ENCODE data around the gene TBC1D22A. TPM values are rescaled to one million over a fixed set of nuclear protein-coding genes. Genes with fewer than 3 reads are reported as not detected.

TBC1D22A gene
- total and polyA plus RNA-seq, 9 donors = 12.5 to 25.6 (median 18.5) TPM

DNA sequence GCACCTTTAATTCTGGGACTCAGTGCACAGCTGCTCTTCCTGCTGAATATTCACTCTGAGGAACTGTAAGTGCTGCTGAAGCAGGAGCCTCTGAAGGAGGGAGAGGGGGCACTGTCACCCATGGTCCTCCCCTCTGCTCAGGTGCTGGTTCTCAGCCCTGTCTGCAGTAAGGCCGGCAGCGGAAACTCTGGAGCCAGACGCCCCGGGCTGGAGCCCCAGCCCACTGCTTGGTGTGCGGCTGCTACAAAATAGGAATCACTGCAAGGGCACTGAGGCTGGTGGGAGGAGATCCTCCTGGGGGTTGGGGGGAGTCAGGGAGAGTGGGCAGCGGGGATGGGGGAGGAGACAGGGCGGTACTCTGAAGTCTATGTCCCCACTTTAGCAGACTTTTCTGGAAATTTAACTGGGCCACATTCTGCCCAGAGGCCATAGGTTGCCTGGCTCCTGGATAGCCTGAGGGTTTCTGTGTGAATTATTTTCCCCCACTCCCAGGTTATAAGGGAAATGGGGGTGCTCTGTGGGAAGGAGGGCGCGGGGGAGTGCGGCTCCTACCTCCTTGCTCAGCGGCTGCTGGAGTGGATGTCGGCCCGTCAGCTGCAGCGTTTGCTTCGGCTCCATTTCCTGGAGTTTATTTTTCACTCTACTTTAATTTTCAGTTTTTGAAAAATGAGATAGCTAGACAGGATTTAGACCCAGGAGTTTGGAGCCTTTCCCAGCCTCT is 33.6 kb downstream of the TBC1D22A start:
- no peaks in the 10 kb centered on the region for H3K36me3 ChIP-seq
- TF ChIP-seq POLR2A (IDR thresholded peaks at IDR 0.05) (no peak), EP300 (IDR thresholded peaks at IDR 0.05) (no peak)
- TF ChIP-seq, protein P1, sequence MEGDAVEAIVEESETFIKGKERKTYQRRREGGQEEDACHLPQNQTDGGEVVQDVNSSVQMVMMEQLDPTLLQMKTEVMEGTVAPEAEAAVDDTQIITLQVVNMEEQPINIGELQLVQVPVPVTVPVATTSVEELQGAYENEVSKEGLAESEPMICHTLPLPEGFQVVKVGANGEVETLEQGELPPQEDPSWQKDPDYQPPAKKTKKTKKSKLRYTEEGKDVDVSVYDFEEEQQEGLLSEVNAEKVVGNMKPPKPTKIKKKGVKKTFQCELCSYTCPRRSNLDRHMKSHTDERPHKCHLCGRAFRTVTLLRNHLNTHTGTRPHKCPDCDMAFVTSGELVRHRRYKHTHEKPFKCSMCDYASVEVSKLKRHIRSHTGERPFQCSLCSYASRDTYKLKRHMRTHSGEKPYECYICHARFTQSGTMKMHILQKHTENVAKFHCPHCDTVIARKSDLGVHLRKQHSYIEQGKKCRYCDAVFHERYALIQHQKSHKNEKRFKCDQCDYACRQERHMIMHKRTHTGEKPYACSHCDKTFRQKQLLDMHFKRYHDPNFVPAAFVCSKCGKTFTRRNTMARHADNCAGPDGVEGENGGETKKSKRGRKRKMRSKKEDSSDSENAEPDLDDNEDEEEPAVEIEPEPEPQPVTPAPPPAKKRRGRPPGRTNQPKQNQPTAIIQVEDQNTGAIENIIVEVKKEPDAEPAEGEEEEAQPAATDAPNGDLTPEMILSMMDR (IDR thresholded peaks at IDR 0.05) = no peak

DNA sequence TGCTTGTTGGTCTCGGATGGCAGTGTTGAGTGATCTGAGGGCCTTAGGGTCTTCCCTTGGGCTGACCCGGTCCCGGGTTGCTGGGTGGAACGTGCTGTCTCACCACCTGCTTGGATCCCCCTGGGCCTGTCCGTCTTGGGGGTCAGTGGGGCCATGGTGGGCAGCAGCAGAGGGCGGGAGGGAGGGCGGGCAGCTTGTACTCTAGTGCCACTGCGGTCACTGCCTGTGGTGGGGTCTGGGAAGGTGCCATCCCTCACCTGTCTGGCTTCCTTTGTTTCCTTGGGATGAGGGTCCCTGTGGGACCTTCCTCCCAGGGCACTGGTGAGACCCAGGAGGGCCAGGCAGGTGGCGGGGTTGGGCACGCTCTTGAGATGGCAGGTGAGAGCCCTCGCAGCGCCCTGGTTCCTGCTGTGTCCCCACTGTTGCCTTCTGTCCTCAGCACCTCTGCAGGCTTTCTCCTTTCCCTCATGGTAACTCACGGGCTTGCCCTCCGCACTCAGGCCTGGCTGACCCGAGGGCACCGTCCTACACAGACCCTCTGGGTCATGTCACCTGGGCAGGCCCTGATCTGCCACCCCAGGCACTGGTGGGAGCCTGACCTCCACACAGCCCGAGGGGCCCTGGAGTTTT is 34.2 kb downstream of the TBC1D22A start:
- no peak for TF ChIP-seq POLR2A (IDR thresholded peaks at IDR 0.05)
- TF ChIP-seq, protein P1 (IDR thresholded peaks at IDR 0.05) = no peak
- no peak for TF ChIP-seq EP300 (IDR thresholded peaks at IDR 0.05)
- Histone ChIP-seq H3K9me3 (no peaks in the 10 kb centered on the region), H3K27me3 (no peaks in the 10 kb centered on the region), H3K4me3 (no peak overlapping the region), H3K4me1 (ENCODE audit: insufficient read depth) (peaks cover 4% of the 10 kb centered on the region), H3K27ac (no peak overlapping the region), H3K36me3 (no peaks in the 10 kb centered on the region)
- no peak for DNase-seq
- 81 to 92% (median 89%) methylated on average over 17 of the region's 17 CpGs for WGBS, 3 donors
- intact Hi-C loops (cut with DNase I) = loop anchor here in 3 of 4 donors (5.0 to 10.0 kb wide), 2 partner anchors 1696 to 1698 kb away; no protein-coding TSS in a partner anchor

More for the DNA sequence above, 33.6 kb downstream of the TBC1D22A start:
- WGBS, 3 donors = 54 to 73% (median 61%) methylated on average over 15 of the region's 15 CpGs
- Histone ChIP-seq H3K9me3 (no peaks in the 10 kb centered on the region), H3K4me1 (ENCODE audit: insufficient read depth) (peaks cover 6% of the 10 kb centered on the region), H3K27me3 (no peaks in the 10 kb centered on the region), H3K27ac (no peak overlapping the region), H3K4me3 (no peak overlapping the region)
- no peak for DNase-seq
- intact Hi-C loops (cut with DNase I) = loop anchor here in 3 of 4 donors (5.0 to 10.0 kb wide), 2 partner anchors 1696 to 1699 kb away; no protein-coding TSS in a partner anchor

DNA sequence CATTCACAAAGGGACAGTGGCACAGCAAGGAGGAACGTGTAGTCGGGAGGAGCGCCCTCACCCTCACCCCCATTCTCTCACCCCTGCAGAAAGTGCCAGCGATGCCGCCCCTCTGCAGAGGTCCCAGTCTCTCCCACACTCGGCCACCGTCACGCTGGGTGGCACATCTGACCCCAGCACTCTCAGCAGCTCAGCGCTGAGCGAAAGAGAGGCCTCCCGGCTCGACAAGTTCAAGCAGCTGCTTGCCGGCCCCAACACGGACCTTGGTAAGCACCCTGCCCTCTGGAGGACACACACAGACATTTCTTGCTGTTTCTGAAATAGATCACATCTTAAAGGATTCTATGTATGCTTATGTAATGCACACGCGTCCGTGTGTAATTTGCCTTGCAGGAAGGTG is 34.9 kb downstream of the TBC1D22A start:
- no peaks in the 10 kb centered on the region for H3K27me3 ChIP-seq
- no peaks in the 10 kb centered on the region for H3K36me3 ChIP-seq
- TF ChIP-seq EP300 (IDR thresholded peaks at IDR 0.05) (no peak), POLR2A (IDR thresholded peaks at IDR 0.05) (no peak)
- TF ChIP-seq, protein P1 (IDR thresholded peaks at IDR 0.05) = no peak
- H3K4me1 ChIP-seq (ENCODE audit: insufficient read depth) = peaks cover 4% of the 10 kb centered on the region
- H3K27ac ChIP-seq = no peak overlapping the region
- intact Hi-C loops (cut with DNase I) = loop anchor here in 3 of 4 donors (5.0 to 10.0 kb wide), 2 partner anchors 1695 to 1697 kb away; no protein-coding TSS in a partner anchor
- H3K9me3 ChIP-seq = no peaks in the 10 kb centered on the region
- no peak for DNase-seq
- no peak overlapping the region for H3K4me3 ChIP-seq
- 79 to 84% (median 80%) methylated on average over 17 of the region's 17 CpGs for WGBS, 3 donors

DNA sequence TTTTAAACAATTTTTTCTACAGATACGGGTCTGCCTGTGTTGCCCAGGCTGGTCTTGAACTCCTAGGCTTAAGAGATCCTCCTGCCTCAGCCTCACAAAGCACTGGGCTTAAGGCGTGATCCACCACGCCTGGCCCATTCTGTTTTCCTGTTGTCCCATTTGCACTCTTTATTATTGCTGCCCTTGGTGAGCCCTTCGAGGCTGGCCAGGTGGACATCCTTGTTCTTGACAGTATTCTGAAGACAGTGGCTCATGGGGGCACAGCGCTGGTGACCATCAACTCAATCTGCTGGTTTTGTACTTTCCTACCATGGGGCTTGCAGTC is 35.6 kb downstream of the TBC1D22A start:
- no peak for DNase-seq
- 85 to 96% (median 93%) methylated on average over 5 of the region's 5 CpGs for WGBS, 3 donors
- Histone ChIP-seq H3K4me1 (ENCODE audit: insufficient read depth) (peaks cover 4% of the 10 kb centered on the region), H3K27ac (no peak overlapping the region), H3K4me3 (no peak overlapping the region), H3K27me3 (no peaks in the 10 kb centered on the region), H3K36me3 (no peaks in the 10 kb centered on the region), H3K9me3 (no peaks in the 10 kb centered on the region)
- intact Hi-C loops (cut with DNase I) = loop anchor here in 3 of 4 donors (5.0 to 10.0 kb wide), 2 partner anchors 1694 to 1697 kb away; no protein-coding TSS in a partner anchor
- TF ChIP-seq, protein P1 (IDR thresholded peaks at IDR 0.05) = no peak
- TF ChIP-seq EP300 (IDR thresholded peaks at IDR 0.05) = no peak
- no peak for TF ChIP-seq POLR2A (IDR thresholded peaks at IDR 0.05)

All from ovary (tissue), 9 donors.